GM18499 (cell line): Measurements from ENCODE around the gene GLA.
A peak's percentile ranks its signal among the peaks of the same experiment; 100 is the strongest.

Experiments
- ATAC-seq: cut with Tn5 transposase; IDR thresholded peaks from one replicate; pipeline ENCODE4 v1.9.1; 2021; ENCODE audit warnings: moderate number of reproducible peaks; ENCODE audit not compliant: insufficient read depth, unreplicated experiment

GLA gene

DNA sequence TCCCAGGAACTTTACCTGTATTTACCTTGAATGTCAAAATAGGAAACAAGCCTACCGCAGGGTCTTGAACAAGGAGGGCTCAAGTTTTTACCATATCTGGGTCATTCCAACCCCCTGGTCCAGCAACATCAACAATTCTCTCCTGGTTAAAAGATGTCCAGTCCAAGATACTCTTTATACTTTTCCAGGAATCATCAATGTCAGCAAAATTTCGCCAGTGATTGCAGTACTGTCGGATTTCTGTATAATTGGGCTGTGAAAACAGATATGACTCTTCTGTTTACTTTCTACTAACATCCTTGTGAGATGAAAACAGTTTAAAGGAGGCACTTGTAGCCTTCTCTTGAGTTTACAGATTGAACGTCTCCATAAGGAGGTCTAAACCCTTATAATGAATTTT lies 9.0 kb downstream of the GLA start:
- ATAC-seq: no peak

DNA sequence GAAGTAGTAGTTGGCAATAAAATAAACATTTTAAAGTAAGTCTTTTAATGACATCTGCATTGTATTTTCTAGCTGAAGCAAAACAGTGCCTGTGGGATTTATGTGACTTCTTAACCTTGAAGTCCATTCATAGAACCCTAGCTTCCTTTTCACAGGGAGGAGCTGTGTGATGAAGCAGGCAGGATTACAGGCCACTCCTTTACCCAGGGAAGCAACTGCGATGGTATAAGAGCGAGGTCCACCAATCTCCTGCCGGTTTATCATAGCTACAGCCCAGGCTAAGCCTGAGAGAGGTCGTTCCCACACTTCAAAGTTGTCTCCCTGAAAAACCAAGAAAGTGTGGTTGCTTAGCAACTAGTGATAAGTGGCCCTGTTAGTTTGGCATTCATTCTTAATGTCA lies 9.9 kb downstream of the GLA start:
- no peak for ATAC-seq

DNA sequence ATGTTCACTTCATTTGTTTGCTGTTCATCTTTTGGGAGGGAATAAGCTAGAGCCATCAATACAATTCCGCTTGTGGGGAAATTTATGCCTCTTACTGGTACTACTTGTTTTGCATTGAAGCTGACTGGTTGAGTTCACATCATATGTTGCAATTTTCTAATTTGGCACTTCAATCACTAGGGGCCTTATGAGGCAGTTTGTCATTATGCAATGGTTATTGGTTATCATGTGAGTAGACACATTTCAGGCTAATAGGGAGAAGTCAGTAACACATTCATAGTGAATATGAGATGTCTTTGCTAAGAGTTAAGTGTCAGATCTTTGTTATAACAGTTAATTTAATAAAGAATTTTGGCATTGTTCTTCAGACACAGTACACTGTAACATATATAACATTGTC lies 11.9 kb downstream of the GLA start:
- ATAC-seq: no peak

DNA sequence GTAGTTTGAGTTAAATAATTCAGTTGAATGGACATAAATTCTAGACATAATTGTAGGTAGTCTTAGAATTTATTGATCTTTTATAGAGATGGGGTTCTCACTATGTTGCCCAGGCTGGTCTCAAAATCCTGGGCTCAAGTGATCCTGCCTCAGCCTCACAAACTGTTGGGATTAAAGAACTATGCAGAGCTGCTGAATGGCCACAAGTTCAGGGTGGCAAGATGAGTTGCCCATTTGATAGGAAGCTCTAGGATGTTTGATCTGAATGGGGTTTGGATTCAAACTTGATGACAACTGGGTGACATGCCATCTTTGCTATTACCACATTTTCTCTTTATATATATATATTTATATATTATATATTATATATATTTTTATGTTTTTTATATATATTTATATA lies 13.4 kb downstream of the GLA start:
- ATAC-seq: no peak

DNA sequence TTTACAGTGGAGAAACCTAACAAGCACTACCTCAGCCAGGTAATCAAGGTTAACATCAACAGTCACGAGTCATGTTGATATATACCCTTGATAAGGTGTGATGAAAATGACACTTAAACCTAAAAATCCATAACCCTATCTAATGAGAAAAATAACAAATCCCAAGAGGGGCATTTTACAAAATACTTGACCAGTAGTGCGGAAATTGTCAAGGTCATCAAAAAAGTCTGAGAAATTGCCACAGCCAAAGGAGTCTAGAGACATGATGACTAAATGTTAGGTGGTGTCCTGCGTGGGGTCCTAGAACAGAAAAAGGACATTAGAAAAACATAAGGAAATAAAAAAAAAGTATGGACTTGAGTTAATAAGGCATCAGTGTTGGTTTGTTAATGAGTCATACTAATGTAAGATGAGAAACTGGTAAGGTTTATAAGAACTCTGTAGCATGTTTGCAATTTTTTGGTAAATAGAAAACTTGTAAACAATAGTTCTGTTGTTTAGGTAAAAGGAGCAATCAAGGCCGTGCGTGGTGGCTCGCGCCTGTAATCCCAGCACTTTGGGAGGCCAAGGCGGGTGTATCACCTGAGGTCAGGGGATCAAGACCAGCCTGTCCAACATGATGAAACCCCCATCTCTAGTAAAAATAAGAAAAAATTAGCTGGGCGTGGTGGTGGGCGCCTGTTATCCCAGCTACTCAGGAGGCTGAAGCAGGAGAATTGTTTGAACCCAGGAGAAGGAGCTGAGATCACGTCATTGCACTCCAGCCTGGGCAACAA lies 14.0 kb downstream of the GLA start:
- ATAC-seq: no peak

DNA sequence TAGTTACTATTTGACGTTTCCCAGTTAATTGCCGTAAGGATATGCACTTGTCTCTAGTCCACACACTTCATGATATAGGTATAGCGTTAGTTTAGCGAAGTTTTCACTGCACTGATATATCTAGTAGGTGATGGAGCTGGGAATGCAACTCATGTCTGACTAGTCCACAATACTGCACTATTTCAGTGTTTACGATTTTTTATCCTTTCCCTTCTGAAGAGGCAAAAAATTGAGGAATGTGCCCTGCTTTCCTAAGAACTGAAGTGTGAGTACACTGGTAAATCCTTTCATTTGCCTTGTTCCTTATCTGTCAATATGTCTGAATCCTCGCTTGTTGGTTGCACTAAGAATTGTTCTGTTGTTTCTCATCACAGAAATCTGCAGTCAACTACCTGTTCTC lies 15.9 kb downstream of the GLA start:
- no peak for ATAC-seq

DNA sequence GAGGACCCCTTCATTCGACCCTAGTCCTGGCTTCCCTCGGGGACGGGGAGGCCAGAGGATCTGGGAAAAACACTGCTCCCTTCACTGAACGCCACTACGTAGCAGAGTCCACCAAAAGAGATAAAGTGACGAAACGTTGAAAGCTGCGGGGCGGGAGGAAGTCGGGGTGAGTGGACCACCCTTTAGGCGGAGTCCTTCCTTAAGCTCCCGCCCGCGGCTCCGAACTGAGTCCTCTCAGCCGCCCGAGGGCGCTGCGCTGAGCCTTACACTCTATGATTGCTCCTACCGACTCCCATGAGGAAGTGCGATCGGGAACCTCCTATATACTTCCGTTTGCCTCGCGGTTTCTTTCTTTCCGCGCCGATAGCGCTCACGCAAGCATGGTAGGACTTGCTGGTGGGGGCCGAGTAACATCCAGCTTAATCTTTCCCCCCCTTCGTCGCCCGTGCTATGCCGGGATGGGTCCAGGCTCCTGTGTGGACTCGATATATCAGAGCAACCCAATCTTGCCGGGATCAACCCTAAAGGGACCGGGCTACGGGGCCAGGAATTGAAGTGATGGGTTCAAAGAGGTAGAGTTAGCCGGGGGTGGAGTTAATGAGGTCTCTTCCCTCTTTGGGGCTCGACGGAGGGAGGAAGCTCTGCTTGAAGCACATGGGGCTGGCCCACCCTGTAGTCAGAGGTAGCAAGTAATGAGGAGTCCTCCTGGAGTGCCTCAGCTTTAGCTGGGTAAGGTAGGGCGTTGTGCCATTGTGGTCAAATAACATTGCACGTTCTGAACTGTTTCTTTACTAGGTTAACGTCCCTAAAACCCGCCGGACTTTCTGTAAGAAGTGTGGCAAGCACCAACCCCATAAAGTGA lies 16.8 kb downstream of the GLA start, which contains the start of gene RPL36A:
TSS of gene RPL36A (plus strand) at position 348 of the 862 bp plus-strand sequence. CDS start at position 381, 33 bp downstream.
- peak; percentile 53 for ATAC-seq

DNA sequence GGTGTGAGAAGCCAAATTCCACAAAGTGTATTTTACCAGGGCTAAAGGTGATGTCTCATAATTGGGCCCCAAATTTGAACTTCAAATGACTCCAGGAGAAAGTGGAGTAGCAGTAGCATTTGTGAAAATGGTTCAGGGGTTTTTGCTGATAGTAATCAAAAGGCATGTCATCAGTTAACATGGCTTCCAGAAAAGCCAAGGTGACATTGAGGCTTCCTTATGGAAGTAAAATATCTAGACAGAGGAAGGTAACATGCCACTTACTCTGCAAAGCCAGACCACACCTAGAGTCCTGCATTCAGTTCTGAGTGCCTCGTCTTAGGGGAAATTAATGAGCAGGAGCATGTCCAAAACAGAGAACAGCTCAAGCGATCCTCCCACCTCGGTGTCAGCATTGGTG lies 19.1 kb downstream of the GLA start:
- no peak for ATAC-seq

DNA sequence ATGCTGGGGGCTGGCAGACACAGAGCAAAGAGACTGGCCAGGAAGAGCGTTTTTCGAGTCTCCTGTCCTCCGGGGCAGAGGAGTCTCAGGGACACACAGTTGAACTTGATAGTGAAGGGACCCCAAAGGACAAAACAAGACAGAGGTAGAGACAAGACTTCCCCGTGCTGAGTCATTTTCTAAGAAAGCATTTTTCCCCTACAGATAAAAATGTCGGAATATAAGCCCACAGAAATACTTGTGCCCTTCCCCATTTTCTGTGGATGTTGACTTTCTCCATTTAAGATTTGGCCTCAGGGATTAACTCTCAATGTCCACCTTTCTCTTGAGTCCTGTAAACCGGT lies 21.2 kb downstream of the GLA start:
- ATAC-seq: no peak

DNA sequence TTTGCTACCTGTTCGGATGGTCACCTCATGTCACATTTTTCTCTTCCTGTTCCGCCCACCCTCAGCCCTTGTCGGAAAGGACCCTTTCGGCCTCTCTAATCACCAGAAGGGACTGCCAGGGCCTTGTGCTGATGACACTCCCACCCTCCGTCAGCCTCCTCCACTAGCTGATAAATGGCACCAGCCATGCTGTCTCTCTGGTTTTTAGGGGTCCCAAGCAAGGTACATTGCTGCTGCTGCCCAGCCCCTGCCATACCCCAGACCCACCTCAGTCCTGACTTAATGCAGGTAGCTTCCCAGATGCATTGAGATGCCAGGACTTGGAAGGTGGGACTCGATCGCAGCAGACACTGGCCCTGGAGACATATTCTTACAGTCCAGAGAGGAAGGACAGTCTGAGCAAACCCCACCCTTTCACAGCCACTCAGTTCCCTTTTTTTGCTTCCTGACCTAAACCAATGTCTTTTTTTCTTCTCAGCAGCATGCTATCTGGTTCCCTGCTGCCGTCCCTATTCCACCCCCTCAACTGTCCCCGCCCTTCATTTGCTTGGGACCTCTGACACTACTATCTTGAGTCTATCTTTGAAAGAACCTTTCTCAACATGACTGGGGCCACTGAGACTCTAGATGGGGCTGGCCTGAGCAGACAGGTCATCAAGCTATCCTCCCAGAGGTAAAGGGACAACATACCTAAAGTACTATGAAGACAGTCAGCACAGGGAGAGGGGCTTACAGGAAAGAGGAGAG lies 21.8 kb downstream of the GLA start, which contains the start of gene BTK:
TSS of gene BTK (minus strand) at position 397 of the 747 bp plus-strand sequence. CDS start 10,907 bp downstream, outside the sequence.
- ATAC-seq: peak; percentile 51

DNA sequence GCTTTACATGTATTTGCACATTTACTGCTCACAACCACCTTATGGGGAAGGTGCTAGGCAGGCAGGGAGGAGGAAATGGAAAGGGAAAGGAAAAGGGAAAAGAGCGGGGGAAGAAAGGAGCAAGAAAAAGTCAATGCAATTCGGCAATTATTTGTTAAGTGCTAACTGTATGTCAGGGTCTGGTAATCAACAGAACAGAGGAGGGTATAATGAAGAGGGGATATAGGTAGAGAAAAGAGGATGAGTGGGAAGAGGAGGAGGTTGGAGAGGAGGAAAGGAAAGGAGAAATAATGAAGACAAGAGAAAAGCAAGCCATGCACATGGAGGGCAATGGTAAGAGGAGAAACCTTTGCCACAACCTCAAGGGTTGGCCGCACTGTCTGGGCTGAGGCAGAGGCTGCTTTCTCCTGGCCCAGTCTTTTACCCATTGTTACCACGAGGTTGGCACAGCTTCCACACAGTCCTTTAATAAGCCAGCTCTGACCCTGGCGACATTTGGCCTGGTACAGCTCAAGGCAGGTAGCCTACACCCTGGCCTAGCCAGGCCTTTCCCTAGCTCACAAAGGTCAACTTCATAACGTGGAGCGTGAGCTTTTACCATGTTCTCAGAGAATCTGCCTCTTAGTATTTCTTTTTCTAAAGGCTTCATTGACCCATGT lies 22.6 kb downstream of the GLA start:
- no peak for ATAC-seq

DNA sequence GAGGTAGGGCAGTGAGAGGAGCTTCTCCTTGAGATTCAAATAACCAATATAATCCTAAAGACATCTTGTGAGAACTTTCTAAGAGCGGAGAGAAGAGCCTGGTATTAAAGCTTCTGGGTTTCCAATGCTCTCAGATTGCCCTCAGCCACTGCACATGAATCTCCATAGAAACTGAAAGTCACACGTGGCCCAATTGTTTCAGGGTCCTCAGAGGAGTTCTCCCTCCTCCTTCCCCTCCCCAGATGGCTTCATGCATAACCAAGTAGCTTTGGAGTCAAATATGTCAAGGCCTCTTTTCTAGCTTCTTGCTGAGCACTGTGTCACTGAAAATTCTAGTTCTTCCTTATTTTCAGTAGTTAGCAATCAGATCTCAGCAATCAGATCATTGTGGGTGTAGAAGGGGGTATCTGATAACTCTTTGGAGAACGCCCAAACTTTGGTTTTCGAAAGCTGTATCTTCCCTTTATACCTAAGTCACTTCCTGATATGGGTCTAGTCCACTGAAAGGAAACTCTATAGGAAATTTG lies 24.0 kb downstream of the GLA start:
- ATAC-seq: peak; percentile 67

DNA sequence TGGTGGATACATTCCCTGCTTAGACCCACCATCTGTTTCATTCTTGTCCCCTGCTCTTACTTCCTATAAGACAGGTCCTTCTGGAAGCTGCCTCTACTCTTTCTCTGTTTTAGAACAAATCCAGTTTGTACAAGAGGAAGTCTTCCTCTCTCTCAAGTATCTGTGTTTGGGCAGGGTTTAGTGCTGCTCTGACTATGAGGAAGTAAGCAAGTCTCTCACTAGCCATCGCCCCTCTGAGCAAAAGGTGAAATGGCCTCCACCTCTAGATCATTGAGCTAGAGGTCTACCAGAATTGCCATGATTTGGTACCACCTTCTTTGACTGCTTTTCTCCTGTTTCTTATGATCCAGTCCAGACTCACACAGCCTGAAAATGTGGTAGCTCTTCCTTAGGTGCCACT lies 30.2 kb downstream of the GLA start:
- no peak for ATAC-seq

DNA sequence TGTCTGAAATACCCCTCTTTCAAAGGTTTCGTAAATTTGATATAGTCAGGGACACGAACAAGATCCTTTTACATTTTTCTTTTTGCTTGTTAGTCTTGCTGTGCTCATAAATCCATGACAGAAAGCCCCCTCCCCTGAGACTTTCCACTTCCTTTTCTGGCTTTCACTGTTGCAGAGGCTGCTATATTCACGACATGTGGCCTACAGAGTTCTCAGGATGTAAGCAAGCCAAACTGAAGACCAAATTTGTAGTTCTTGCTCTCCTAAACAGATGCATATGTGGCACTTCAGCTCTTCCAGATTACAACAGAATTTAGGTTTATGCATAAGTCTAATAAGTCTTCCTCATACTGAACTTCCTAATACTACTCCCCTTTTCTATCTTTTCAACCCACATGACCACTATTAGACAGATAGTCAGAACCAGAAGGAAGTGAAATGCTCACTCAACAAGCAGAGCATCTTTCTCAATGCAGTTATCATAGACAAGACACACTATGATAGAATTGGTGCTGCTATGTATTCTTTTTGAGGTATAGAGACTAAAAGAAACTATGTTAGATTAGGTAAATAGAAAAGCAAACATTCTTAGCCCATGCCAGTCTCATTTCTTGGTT lies 36.7 kb downstream of the GLA start:
- ATAC-seq: peak; percentile 85

DNA sequence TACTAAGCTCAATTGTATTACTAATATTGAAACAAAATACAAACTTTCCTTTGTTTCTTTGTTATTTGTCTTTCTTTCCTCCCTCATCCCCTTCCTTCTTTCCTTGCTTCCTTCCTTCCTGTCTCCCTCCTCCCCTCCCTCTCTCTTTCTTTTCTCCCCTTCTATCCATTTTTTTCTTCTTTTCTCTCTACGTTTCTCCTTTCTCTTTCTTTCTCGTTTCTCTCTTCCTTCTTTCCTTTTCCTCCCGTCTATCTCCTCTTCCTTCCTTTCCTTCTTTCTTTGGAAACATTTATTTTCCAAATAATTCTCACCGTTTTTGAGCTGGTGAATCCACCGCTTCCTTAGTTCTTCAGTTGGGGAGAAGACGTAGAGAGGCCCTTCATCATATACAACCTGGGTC lies 38.0 kb downstream of the GLA start:
- no peak for ATAC-seq

DNA sequence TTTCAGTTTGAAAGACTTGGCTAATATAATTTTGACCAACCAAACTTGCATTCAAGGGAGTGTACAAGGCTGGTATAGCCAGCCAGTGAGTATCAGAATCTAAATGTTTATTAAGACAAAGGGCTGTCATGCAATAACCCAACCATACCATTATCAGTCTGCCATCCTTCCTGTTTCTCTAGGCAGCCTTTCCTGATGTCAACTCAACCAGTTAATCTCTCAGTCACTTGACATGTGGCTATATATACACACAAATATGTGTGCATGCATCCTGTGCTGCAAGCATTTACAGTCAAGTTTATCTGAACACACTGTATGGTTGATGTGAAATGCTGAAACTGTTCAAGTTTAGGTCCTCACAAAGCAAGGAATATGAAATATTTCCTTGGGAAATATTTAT lies 38.9 kb downstream of the GLA start:
- no peak for ATAC-seq

DNA sequence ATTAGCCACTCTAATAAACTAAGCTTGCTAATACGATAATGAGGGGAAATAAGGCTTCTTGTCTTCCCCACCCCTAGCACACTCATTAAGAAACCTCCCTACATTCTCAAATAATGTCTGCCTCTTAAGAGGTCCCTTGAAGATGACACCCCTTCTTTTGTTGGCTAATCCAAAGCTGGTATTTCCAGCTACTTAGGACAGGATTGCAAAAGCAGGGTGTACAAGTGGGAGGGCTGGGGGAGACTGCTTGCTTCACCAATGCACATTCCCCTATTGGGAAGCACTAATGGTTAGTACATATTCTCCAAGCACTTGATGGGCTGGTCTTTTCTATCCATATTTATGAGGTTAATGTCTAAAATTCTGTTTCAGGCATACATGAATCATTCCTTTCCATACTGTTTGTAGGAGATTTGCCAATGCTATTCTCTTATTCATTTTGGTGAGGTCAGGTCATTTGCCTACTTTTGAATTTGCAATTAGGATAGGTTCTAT lies 42.4 kb downstream of the GLA start:
- ATAC-seq: no peak

DNA sequence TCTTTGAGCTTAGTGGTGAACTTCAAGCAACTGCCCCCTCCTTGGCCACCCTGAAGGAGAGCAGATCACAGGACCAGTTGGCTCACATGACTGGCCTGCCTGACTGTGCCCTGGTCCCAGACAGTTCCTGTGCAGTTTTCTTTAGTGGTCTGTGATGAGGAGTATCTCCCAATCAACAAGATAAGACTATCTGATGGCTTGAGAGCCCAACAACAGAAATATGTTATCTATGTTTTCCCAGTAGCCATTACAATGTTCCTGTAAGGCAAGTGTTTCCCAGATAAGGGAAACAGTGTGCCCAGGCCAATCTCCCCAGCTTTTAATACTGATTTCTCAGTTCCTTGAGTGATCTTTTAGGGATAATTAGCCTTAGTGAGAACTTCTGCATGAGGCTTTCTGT lies 45.0 kb downstream of the GLA start:
- no peak for ATAC-seq

DNA sequence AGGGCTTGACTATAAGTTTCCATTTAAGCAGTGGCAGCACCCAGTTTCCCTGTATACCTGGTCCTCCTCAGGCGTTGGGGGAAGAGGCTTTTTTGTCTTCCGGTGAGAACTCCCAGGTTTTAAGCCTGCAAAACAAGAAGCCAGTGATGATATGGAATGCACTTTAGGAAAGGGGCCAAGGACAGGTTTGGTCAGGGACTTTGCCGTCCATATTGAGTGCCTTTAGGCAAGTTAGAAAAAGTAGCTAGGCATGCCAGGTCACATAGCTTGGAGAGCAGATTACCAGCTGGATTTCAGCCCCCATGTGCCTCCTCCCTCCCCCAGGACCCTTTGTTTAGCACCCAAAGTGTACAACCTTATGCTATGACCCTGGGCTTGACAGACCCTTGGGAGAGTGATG lies 45.6 kb downstream of the GLA start:
- ATAC-seq: no peak
